ENCODE measurements around the gene SCUBE1. TPM values are rescaled to one million over a fixed set of nuclear protein-coding genes. Genes with fewer than 3 reads are reported as not detected.
"Not testable (repeated sequence)": the region's sequence is repeated elsewhere in the genome, so short reads cannot be mapped to it uniquely, and the experiment has no call there.

Gene SCUBE1
- total RNA-seq, 2 donors from 2014 or later = 0.04 to 0.16 TPM

DNA sequence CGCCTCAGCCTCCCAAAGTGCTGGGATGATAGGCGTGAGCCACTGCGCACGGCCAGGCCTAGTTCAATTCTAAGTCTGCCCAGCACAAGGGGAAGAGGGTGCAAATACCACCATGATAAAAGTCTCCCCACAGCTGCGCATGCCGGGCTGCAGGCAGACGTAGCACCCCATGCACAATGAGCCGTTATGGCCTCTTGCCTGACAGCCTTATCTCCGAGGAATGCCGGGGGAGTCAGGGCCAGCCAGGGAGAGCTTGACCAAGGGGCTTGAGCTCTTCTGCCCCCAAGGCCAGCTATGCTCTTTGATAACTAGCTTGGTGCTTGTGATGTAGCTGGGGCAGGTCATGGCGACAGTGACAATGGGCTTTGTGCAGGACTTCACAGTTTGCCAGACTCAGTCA, 13.7 kb upstream of the SCUBE1 start:
- H3K4me3 ChIP-seq = no peak overlapping the region
- DNase-seq (ENCODE audit: low spot score) = no peak

GRCh38 chr22:43355688-43356087, 12.5 kb upstream of the SCUBE1 start:
- H3K27ac ChIP-seq; H3K4me3 ChIP-seq; H3K27me3 ChIP-seq; H3K4me1 ChIP-seq; H3K9me3 ChIP-seq; DNase-seq (ENCODE audit: low spot score); H3K36me3 ChIP-seq: not testable (repeated sequence)

More for the DNA sequence above, 13.7 kb upstream of the SCUBE1 start:
- no peaks in the 10 kb centered on the region for H3K9me3 ChIP-seq
- H3K27ac ChIP-seq = no peak overlapping the region
- TF ChIP-seq, protein P1, sequence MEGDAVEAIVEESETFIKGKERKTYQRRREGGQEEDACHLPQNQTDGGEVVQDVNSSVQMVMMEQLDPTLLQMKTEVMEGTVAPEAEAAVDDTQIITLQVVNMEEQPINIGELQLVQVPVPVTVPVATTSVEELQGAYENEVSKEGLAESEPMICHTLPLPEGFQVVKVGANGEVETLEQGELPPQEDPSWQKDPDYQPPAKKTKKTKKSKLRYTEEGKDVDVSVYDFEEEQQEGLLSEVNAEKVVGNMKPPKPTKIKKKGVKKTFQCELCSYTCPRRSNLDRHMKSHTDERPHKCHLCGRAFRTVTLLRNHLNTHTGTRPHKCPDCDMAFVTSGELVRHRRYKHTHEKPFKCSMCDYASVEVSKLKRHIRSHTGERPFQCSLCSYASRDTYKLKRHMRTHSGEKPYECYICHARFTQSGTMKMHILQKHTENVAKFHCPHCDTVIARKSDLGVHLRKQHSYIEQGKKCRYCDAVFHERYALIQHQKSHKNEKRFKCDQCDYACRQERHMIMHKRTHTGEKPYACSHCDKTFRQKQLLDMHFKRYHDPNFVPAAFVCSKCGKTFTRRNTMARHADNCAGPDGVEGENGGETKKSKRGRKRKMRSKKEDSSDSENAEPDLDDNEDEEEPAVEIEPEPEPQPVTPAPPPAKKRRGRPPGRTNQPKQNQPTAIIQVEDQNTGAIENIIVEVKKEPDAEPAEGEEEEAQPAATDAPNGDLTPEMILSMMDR (IDR thresholded peaks at IDR 0.05) = no peak
- H3K36me3 ChIP-seq = no peaks in the 10 kb centered on the region
- H3K27me3 ChIP-seq = no peaks in the 10 kb centered on the region
- H3K4me1 ChIP-seq = no peaks in the 10 kb centered on the region

GRCh38 chr22:43351966-43352345, 8.8 kb upstream of the SCUBE1 start:
- Histone ChIP-seq H3K27ac (no peak overlapping the region), H3K27me3 (no peaks in the 10 kb centered on the region), H3K9me3 (no peaks in the 10 kb centered on the region), H3K36me3 (no peaks in the 10 kb centered on the region), H3K4me1 (no peaks in the 10 kb centered on the region), H3K4me3 (no peak overlapping the region)
- no peak for DNase-seq (ENCODE audit: low spot score)
- TF ChIP-seq, protein P1 (IDR thresholded peaks at IDR 0.05) = no peak

DNA sequence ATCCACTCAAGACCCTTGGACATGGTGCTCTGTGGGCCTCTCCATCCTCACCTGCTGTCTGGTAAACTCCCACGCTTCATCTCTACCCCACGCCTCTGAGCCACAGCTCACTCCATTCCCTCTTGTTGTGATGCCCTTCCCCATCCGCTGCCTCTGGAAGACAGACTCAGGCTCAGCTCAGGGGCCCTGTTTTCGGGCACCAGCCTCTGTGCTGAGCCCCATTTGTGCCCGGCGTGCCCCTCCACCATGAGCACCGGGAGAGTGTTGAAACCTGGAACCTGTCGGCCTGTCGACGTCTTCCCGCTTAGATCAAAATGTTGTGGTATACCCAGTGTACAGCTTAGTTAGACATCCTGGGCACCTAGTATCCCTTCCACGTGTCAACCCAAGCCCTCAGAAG, 6.5 kb upstream of the SCUBE1 start:
- Histone ChIP-seq H3K27ac (no peak overlapping the region), H3K9me3 (no peaks in the 10 kb centered on the region), H3K4me1 (no peaks in the 10 kb centered on the region), H3K4me3 (no peak overlapping the region), H3K36me3 (no peaks in the 10 kb centered on the region), H3K27me3 (no peaks in the 10 kb centered on the region)
- DNase-seq (ENCODE audit: low spot score) = no peak
- TF ChIP-seq, protein P1 (IDR thresholded peaks at IDR 0.05) = no peak

- Histone ChIP-seq H3K9me3 (no peaks in the 10 kb centered on the region), H3K36me3 (no peaks in the 10 kb centered on the region), H3K4me1 (peaks cover 0 to 15% of the 10 kb centered on the region in 2 donors), H3K27ac (no peak overlapping the region), H3K27me3 (peaks cover 3 to 24% of the 10 kb centered on the region in 2 donors), H3K4me3 (no peak overlapping the region)
- TF ChIP-seq, protein P1 (IDR thresholded peaks at IDR 0.05) = peak; percentile 43 to 78
- DNase-seq (ENCODE audit: low spot score) = no peak
Measured at GRCh38 chr22:43346521-43346929, 3.4 kb upstream of the SCUBE1 start.

DNA sequence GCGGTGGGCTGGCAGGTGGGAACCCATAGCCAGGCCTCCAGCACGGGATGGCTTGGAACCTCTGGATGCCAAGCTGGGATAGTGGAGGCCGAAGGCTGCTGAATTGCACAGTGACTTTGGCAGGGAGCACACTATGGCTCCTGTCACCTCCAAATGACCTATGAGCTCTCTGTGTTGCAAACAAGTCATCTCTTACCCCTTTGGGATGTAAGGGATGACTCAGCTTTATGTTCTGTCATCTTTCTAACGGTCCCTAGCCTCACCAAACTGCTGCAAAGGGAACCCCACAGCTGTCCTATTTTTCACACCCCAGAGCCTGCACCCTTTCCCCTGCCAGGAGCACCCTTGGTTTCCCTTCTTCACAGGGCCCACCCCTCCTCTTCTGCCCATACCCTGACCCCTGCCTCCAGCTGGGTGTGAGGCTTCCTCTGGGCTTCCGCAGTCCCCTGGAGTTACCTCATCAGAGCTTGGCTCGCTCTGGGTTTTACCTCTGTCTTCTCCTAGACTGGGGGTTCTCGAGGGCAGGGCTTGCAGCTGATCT, 2.7 kb upstream of the SCUBE1 start:
- H3K27ac ChIP-seq = no peak overlapping the region
- peaks cover 0 to 15% of the 10 kb centered on the region in 2 donors for H3K4me1 ChIP-seq
- H3K36me3 ChIP-seq = no peaks in the 10 kb centered on the region
- H3K27me3 ChIP-seq = peaks cover 3 to 29% of the 10 kb centered on the region in 2 donors
- no peak for DNase-seq (ENCODE audit: low spot score)
- TF ChIP-seq, protein P1 (IDR thresholded peaks at IDR 0.05) = no peak
- no peaks in the 10 kb centered on the region for H3K9me3 ChIP-seq
- no peak overlapping the region for H3K4me3 ChIP-seq

Data from right atrium auricular region (tissue), 2 donors.